Neuronal stem cell (in vitro differentiated cells): ENCODE data around the gene DEFB127. TPM values are rescaled to one million over a fixed set of nuclear protein-coding genes. Genes with fewer than 3 reads are reported as not detected.
"Not testable (repeated sequence)": the region's sequence is repeated elsewhere in the genome, so short reads cannot be mapped to it uniquely, and the experiment has no call there.

ENCODE experiments used
- DNase-seq: peaks from one replicate; pipeline ENCODE4 v3.0.0-alpha.2; 2013; ENCODE audit warnings: low spot score
- H2AFZ ChIP-seq: one replicate; pipeline ENCODE4 v1.6.1; 2013; ENCODE audit warnings: mild to moderate bottlenecking, low read length, inconsistent platforms
- H2AK5ac ChIP-seq: 2 replicates; pipeline ENCODE4 v1.6.1; 2013; ENCODE audit warnings: low read depth, mild to moderate bottlenecking, inconsistent platforms, low read length, moderate library complexity, mixed read lengths
- H2BK120ac ChIP-seq: 2 replicates; pipeline ENCODE4 v1.6.1; 2013; ENCODE audit warnings: low read depth, mild to moderate bottlenecking, inconsistent platforms, low read length, moderate library complexity, mixed read lengths
- H2BK12ac ChIP-seq: one replicate; pipeline ENCODE4 v1.6.1; 2013; ENCODE audit warnings: low read length, inconsistent platforms
- H2BK15ac ChIP-seq: 2 replicates; pipeline ENCODE4 v1.6.1; 2013; ENCODE audit warnings: mild to moderate bottlenecking, low read length, inconsistent platforms, mixed read lengths
- H2BK5ac ChIP-seq: one replicate; pipeline ENCODE4 v1.6.1; 2013; ENCODE audit warnings: inconsistent platforms, mild to moderate bottlenecking, low read length, moderate library complexity
- H3K14ac ChIP-seq: one replicate; pipeline ENCODE4 v1.6.1; 2013; ENCODE audit warnings: low read length, inconsistent platforms
- H3K18ac ChIP-seq: 2 replicates; pipeline ENCODE4 v1.6.1; 2013; ENCODE audit warnings: low read length, inconsistent platforms
- H3K23ac ChIP-seq: 2 replicates; pipeline ENCODE4 v1.6.1; 2013; ENCODE audit warnings: low read depth, mild to moderate bottlenecking, mixed read lengths, low read length, inconsistent platforms; ENCODE audit not compliant: poor library complexity
- H3K27ac ChIP-seq: replicated peaks from 3 replicates; pipeline ENCODE4 v1.5.1; 2013; ENCODE audit warnings: low read length, inconsistent platforms
- H3K27me3 ChIP-seq, 3 experiments: 2 replicates each; pipeline ENCODE4 v1.6.1; 2013; ENCODE audit warnings: low read length in 3 of 3, mild to moderate bottlenecking in 2 of 3, inconsistent platforms in 1 of 3, low read depth in 1 of 3, mixed read lengths in 1 of 3, moderate library complexity in 1 of 3; ENCODE audit not compliant: control insufficient read depth in 3 of 3, insufficient read depth in 3 of 3
- H3K36me3 ChIP-seq, 2 donors: replicated peaks in 1 of 2; 2 replicates each; pipeline ENCODE4 v1.6.1; 2013; ENCODE audit warnings: low read length in 2 of 2; ENCODE audit not compliant: control insufficient read depth in 2 of 2, insufficient read depth in 2 of 2
- H3K4ac ChIP-seq: 2 replicates; pipeline ENCODE4 v1.6.1; 2013; ENCODE audit warnings: inconsistent platforms, mild to moderate bottlenecking, low read length, moderate library complexity
- H3K4me1 ChIP-seq, 2 donors: 1 replicate in 1 of 2; 2 replicates in 1 of 2; pipeline ENCODE4 v1.6.1; 2013; ENCODE audit warnings: low read length in 2 of 2, low read depth in 1 of 2; ENCODE audit not compliant: control insufficient read depth in 2 of 2, insufficient read depth in 1 of 2
- H3K4me2 ChIP-seq: one replicate; pipeline ENCODE4 v1.6.1; 2013; ENCODE audit warnings: mild to moderate bottlenecking, low read length, inconsistent platforms; ENCODE audit not compliant: insufficient read depth, poor library complexity, severe bottlenecking
- H3K4me3 ChIP-seq, 2 donors: 2 replicates each; pipeline ENCODE4 v1.5.1; 2013; ENCODE audit warnings: low read length in 2 of 2, mild to moderate bottlenecking in 2 of 2, inconsistent platforms in 1 of 2, moderate library complexity in 1 of 2
- H3K79me1 ChIP-seq: one replicate; pipeline ENCODE4 v1.6.1; 2013; ENCODE audit warnings: low read depth, mild to moderate bottlenecking, inconsistent platforms, low read length, moderate library complexity
- H3K9ac ChIP-seq: one replicate; pipeline ENCODE4 v1.6.1; 2013; ENCODE audit warnings: mild to moderate bottlenecking, low read depth, low read length, inconsistent platforms; ENCODE audit not compliant: poor library complexity
- H3K9me3 ChIP-seq, 2 donors: replicated peaks in 1 of 2; 2 replicates each; pipeline versions ENCODE3 to v1.6.1; 2013; ENCODE audit warnings: low read length in 2 of 2, mild to moderate bottlenecking in 2 of 2, inconsistent platforms in 1 of 2, low read depth in 1 of 2, mixed read lengths in 1 of 2, moderate library complexity in 1 of 2; ENCODE audit not compliant: control insufficient read depth in 2 of 2, insufficient read depth in 1 of 2
- H4K8ac ChIP-seq: one replicate; pipeline ENCODE4 v1.6.1; 2013; ENCODE audit warnings: low read depth, mild to moderate bottlenecking, inconsistent platforms, low read length, moderate library complexity
- H4K91ac ChIP-seq: one replicate; pipeline ENCODE4 v1.6.1; 2013; ENCODE audit warnings: low read length, low read depth, mild to moderate bottlenecking, inconsistent platforms; ENCODE audit not compliant: poor library complexity
- WGBS, 2 donors: extraction: QIAGEN DNeasy Blood & Tissue Kit; methylation state at CpG; one replicate each; pipeline ENCODE4 v1.1.7; 2013; ENCODE audit warnings: missing lambda C conversion rate in 2 of 2, mixed read lengths in 1 of 2; ENCODE audit not compliant: insufficient read length in 2 of 2, insufficient replicate concordance in 1 of 2; ENCODE audit errors: extremely low coverage in 2 of 2; 5-methylcytosine and 5-hydroxymethylcytosine counted together
- polyA plus RNA-seq, 2 experiments: library from polyadenylated mRNA; stranded (reverse); fragments of 200-250 nt; gene quantifications; one replicate each; pipeline ENCODE4 v1.2.3, GENCODE V29; 2013

Gene DEFB127
- not detected for polyA plus RNA-seq (2013, experiment 1 of 2)
- polyA plus RNA-seq (2013, experiment 2 of 2), result not detected

- H3K4me2 ChIP-seq, result no peak within 1 kb of the TSS
Measured at GRCh38 chr20:157154-157553, at the start of gene DEFB127. TSS of gene DEFB127 (plus strand) at chr20:157454. CDS start at chr20:157545, 91 bp downstream.

GRCh38 chr20:112396-112795, 44.9 kb upstream of the DEFB127 start:
- Histone ChIP-seq H2AK5ac (no peak overlapping the region), H2BK120ac (no peak overlapping the region), H3K79me1 (no peaks in the 10 kb centered on the region), H2BK15ac (no peak overlapping the region), H3K23ac (no peak overlapping the region), H4K8ac (no peak overlapping the region), H2AFZ (no peak overlapping the region), H3K4me1 (no peaks in the 10 kb centered on the region), H4K91ac (no peak overlapping the region), H2BK5ac (no peak overlapping the region), H3K9ac (no peak overlapping the region), H3K27me3 (peaks cover 0 to 6% (median 0%) of the 10 kb centered on the region in 3 experiments), H3K4me2 (no peak overlapping the region), H3K14ac (no peak overlapping the region), H3K4me3 (no peak overlapping the region), H3K27ac (no peak overlapping the region), H2BK12ac (no peak overlapping the region), H3K4ac (no peak overlapping the region), H3K18ac (no peak overlapping the region), H3K9me3 (peaks cover 0 to 16% of the 10 kb centered on the region in 2 donors), H3K36me3 (no peaks in the 10 kb centered on the region)
- DNase-seq, result no peak

More at GRCh38 chr20:157154-157553, at the start of gene DEFB127:
- H3K18ac ChIP-seq, result no peak within 1 kb of the TSS
- H2BK120ac ChIP-seq, result no peak within 1 kb of the TSS
- H3K4me3 ChIP-seq, result no peak within 1 kb of the TSS
- H3K14ac ChIP-seq, result no peak within 1 kb of the TSS
- H4K8ac ChIP-seq, result no peak within 1 kb of the TSS
- no peak within 1 kb of the TSS for H2BK15ac ChIP-seq
- H2BK5ac ChIP-seq, result no peak within 1 kb of the TSS
- peaks cover 0 to 8% of the 10 kb centered on the region in 2 donors for H3K9me3 ChIP-seq
- no peak within 1 kb of the TSS for H3K23ac ChIP-seq
- no peak for DNase-seq
- H3K79me1 ChIP-seq, result no peaks in the 10 kb centered on the region
- H3K9ac ChIP-seq, result no peak within 1 kb of the TSS
- H4K91ac ChIP-seq, result no peak within 1 kb of the TSS
- no CpG with 5 or more reads among the region's 5 CpGs for WGBS, 2 donors
- H3K36me3 ChIP-seq, result no peaks in the 10 kb centered on the region
- no peak within 1 kb of the TSS for H2BK12ac ChIP-seq
- peaks cover 0 to 28% (median 0%) of the 10 kb centered on the region in 3 experiments for H3K27me3 ChIP-seq
- no peaks in the 10 kb centered on the region for H3K4me1 ChIP-seq
- H2AFZ ChIP-seq, result no peak within 1 kb of the TSS
- no peak within 1 kb of the TSS for H2AK5ac ChIP-seq
- H3K27ac ChIP-seq, result no peak within 1 kb of the TSS
- H3K4ac ChIP-seq, result no peak within 1 kb of the TSS

- DNase-seq, result no peak
- Histone ChIP-seq H3K4ac (no peak overlapping the region), H3K23ac (no peak overlapping the region), H2BK12ac (no peak overlapping the region), H3K9ac (no peak overlapping the region), H3K9me3 (peaks cover 0 to 18% of the 10 kb centered on the region in 2 donors), H2AK5ac (no peak overlapping the region), H2BK5ac (no peak overlapping the region), H3K14ac (no peak overlapping the region), H3K4me1 (no peaks in the 10 kb centered on the region), H3K4me2 (no peak overlapping the region), H3K27me3 (peaks cover 0 to 6% (median 0%) of the 10 kb centered on the region in 3 experiments), H2AFZ (no peak overlapping the region), H4K8ac (no peak overlapping the region), H2BK15ac (no peak overlapping the region), H3K79me1 (no peaks in the 10 kb centered on the region), H3K27ac (no peak overlapping the region), H4K91ac (no peak overlapping the region), H3K36me3 (no peaks in the 10 kb centered on the region), H3K18ac (no peak overlapping the region), H3K4me3 (no peak overlapping the region), H2BK120ac (no peak overlapping the region)
Measured at GRCh38 chr20:117518-117917, 39.7 kb upstream of the DEFB127 start.

GRCh38 chr20:129786-130323, 27.4 kb upstream of the DEFB127 start:
- H3K4ac ChIP-seq, H3K27me3 ChIP-seq, DNase-seq, H3K36me3 ChIP-seq, H4K91ac ChIP-seq, H2BK15ac ChIP-seq, H3K9me3 ChIP-seq, H3K18ac ChIP-seq, H3K4me1 ChIP-seq, H4K8ac ChIP-seq, H2BK120ac ChIP-seq, H2AK5ac ChIP-seq, H3K23ac ChIP-seq, H3K79me1 ChIP-seq, H3K14ac ChIP-seq, H3K4me2 ChIP-seq, H3K4me3 ChIP-seq, H2BK12ac ChIP-seq, H3K9ac ChIP-seq, H2BK5ac ChIP-seq, H3K27ac ChIP-seq: not testable (repeated sequence)
- no CpG with 5 or more reads among the region's 28 CpGs for WGBS, 2 donors
- H2AFZ ChIP-seq, result peak overlapping the region; percentile 71
